Liver (tissue), 3 donors: ENCODE measurements around the gene AQP12A.

ENCODE experiments used
- ATF3 ChIP-seq: IDR thresholded peaks from 2 replicates; pipeline ENCODE4 v1.6.1; 2016; ENCODE audit warnings: antibody characterized with exemption
- CTCF ChIP-seq: fragments of 150-350 bp; IDR thresholded peaks from 2 replicates; pipeline ENCODE4 v1.5.1; 2017; ENCODE audit warnings: improper control_type of control experiment, low read depth, low read length; ENCODE audit not compliant: missing input control
- FOXA1 ChIP-seq: IDR thresholded peaks from 2 replicates; pipeline ENCODE4 v1.6.1; 2016; ENCODE audit warnings: antibody characterized with exemption
- GABPA ChIP-seq, 2 donors: IDR thresholded peaks in 1 of 2; conservative IDR thresholded peaks in 1 of 2; 2 replicates each; pipeline ENCODE4 v1.6.1; 2016; ENCODE audit warnings: antibody characterized with exemption in 2 of 2, mild to moderate bottlenecking in 1 of 2, moderate library complexity in 1 of 2
- JUND ChIP-seq, 2 donors: IDR thresholded peaks; 2 replicates each; pipeline ENCODE4 v1.6.1; 2016; ENCODE audit warnings: antibody characterized with exemption in 2 of 2
- MAX ChIP-seq: IDR thresholded peaks from 2 replicates; pipeline ENCODE4 v1.6.1; 2016; ENCODE audit warnings: antibody characterized with exemption
- RAD21 ChIP-seq, 2 donors: IDR thresholded peaks; 2 replicates each; pipeline ENCODE4 v1.6.1; 2016; ENCODE audit warnings: antibody characterized with exemption in 2 of 2, mild to moderate bottlenecking in 2 of 2
- REST ChIP-seq: IDR thresholded peaks from 2 replicates; pipeline ENCODE4 v1.6.1; 2016; ENCODE audit warnings: antibody characterized with exemption, mild to moderate bottlenecking
- RXRA ChIP-seq, 2 donors: IDR thresholded peaks; 2 replicates each; pipeline ENCODE4 v1.6.1; 2017 to 2018; ENCODE audit warnings: antibody characterized with exemption in 2 of 2, mild to moderate bottlenecking in 1 of 2
- TAF1 ChIP-seq: conservative IDR thresholded peaks from 2 replicates; pipeline ENCODE4 v1.6.1; 2016; ENCODE audit warnings: antibody characterized with exemption, mild to moderate bottlenecking
- YY1 ChIP-seq: IDR thresholded peaks from 2 replicates; pipeline ENCODE4 v1.6.1; 2016; ENCODE audit warnings: antibody characterized with exemption, mild to moderate bottlenecking
- ZBTB33 ChIP-seq: IDR thresholded peaks from 2 replicates; pipeline ENCODE4 v1.6.1; 2016; ENCODE audit warnings: antibody characterized with exemption
- donor health status: healthy.
- donor health status: healthy.

- TF ChIP-seq CTCF: no peak
- no peak for TF ChIP-seq GABPA (IDR thresholded peaks at IDR 0.05 in 1 of 2, conservative IDR thresholded peaks at IDR 0.05 in 1 of 2)
- no peak for TF ChIP-seq RXRA (IDR thresholded peaks at IDR 0.05)
- no peak for TF ChIP-seq ATF3
- no peak for TF ChIP-seq REST
- no peak for TF ChIP-seq JUND (IDR thresholded peaks at IDR 0.05)
- no peak for TF ChIP-seq FOXA1
- no peak for TF ChIP-seq MAX
- TF ChIP-seq RAD21 (IDR thresholded peaks at IDR 0.05): no peak
- TF ChIP-seq YY1: no peak
- no peak for TF ChIP-seq ZBTB33
- TF ChIP-seq TAF1: no peak
Observed at GRCh38 chr2:240718896-240719490, 27.3 kb downstream of the AQP12A start.
